Endothelial cell of umbilical vein (primary cell): ENCODE data around the gene FLT1. TPM values are rescaled to one million over a fixed set of nuclear protein-coding genes. Genes with fewer than 3 reads are reported as not detected.

ENCODE experiments used
- BruUV-seq: library from RNA; stranded (reverse); fragments of 400-500 nt; replicated peaks from 2 replicates; lab custom pipeline; 2021; lab: Mats Ljungman, UMichigan
- CTCF ChIA-PET: fragments of 300-600, 350-600 bp; sonication (Branson Sonifier 250); formaldehyde crosslinking; loops from one replicate; lab custom pipeline; 2021; ENCODE audit warnings: antibody characterized with exemption, inconsistent platforms; lab: Charles Lee
- POLR2A ChIA-PET: fragments of 300-600, 350-600 bp; sonication (Branson Sonifier 250); formaldehyde crosslinking; loops from one replicate; lab custom pipeline; 2021; ENCODE audit warnings: antibody characterized with exemption, inconsistent platforms; lab: Charles Lee
- DNase-seq: peaks from one replicate; pipeline ENCODE4 v3.0.0-alpha.2; 2011; ENCODE audit warnings: low read depth, low spot score
- FAIRE-seq: peaks from 2 replicates; lab custom pipeline; 2011; peaks lifted over from hg19 to GRCh38; lab: Jason Lieb, UNC
- H2AFZ ChIP-seq: 2 replicates; pipeline ENCODE4 v1.6.0; 2012; ENCODE audit warnings: low read depth, low read length, control low read depth, inconsistent platforms
- H3K27ac ChIP-seq: 2 replicates; pipeline ENCODE4 v1.5.1; 2011; ENCODE audit warnings: low read depth, mild to moderate bottlenecking, control low read depth, low read length, moderate library complexity; ENCODE audit not compliant: insufficient read depth
- H3K27me3 ChIP-seq, 2 experiments: 2 replicates each; pipeline versions ENCODE4 v1.6.0 to v1.6.1; 2011; ENCODE audit warnings: low read length in 2 of 2, mixed read lengths in 1 of 2; ENCODE audit not compliant: control insufficient read depth in 2 of 2, insufficient read depth in 2 of 2
- H3K36me3 ChIP-seq, 2 experiments: 2 replicates in 1 of 2; 3 replicates in 1 of 2; pipeline ENCODE4 v1.5.1; 2011; ENCODE audit warnings: low read length in 2 of 2, mild to moderate bottlenecking in 1 of 2, moderate library complexity in 1 of 2; ENCODE audit not compliant: control insufficient read depth in 2 of 2, insufficient read depth in 2 of 2; ENCODE audit errors: extremely low read depth in 1 of 2
- H3K4me1 ChIP-seq: 3 replicates; pipeline ENCODE4 v1.5.1; 2011; ENCODE audit warnings: mild to moderate bottlenecking, low read length; ENCODE audit not compliant: control insufficient read depth, insufficient read depth; ENCODE audit errors: extremely low read depth
- H3K4me2 ChIP-seq: 2 replicates; pipeline ENCODE4 v1.6.1; 2011; ENCODE audit warnings: low read length, control low read depth, mixed read lengths; ENCODE audit not compliant: insufficient read depth
- H3K4me3 ChIP-seq, 3 experiments: fragments of 200-600 bp in 1 of 3; sonication (generic), shearing (Covaris generic) in 1 of 3; replicated peaks in 1 of 3; 2 replicates each; pipeline ENCODE4 v1.5.1; 2011 to 2016; ENCODE audit warnings: control low read depth in 3 of 3, low read length in 3 of 3, mild to moderate bottlenecking in 2 of 3, inconsistent platforms in 1 of 3, low read depth in 1 of 3, moderate library complexity in 1 of 3; ENCODE audit not compliant: insufficient read depth in 1 of 3
- H3K79me2 ChIP-seq: 2 replicates; pipeline ENCODE4 v1.6.0; 2012; ENCODE audit warnings: low read length, inconsistent platforms; ENCODE audit not compliant: control insufficient read depth, insufficient read depth
- H3K9ac ChIP-seq: replicated peaks from 2 replicates; pipeline ENCODE3; 2011; ENCODE audit warnings: low read length, control low read depth; ENCODE audit not compliant: insufficient read depth; ENCODE audit errors: extremely low read depth
- H3K9me1 ChIP-seq: replicated peaks from 3 replicates; pipeline ENCODE4 v1.6.0; 2011; ENCODE audit warnings: mild to moderate bottlenecking, low read length; ENCODE audit not compliant: control insufficient read depth, insufficient read depth; ENCODE audit errors: extremely low read depth
- H3K9me3 ChIP-seq: replicated peaks from 2 replicates; pipeline ENCODE4 v1.5.1; 2012; ENCODE audit warnings: low read length, inconsistent platforms; ENCODE audit not compliant: control insufficient read depth, insufficient read depth
- H4K20me1 ChIP-seq: replicated peaks from 2 replicates; pipeline ENCODE3; 2011; ENCODE audit warnings: mild to moderate bottlenecking, low read length; ENCODE audit not compliant: control insufficient read depth, insufficient read depth; ENCODE audit errors: extremely low read depth
- EZH2 ChIP-seq: IDR thresholded peaks from 2 replicates; pipeline ENCODE4 v1.6.1; 2012; ENCODE audit warnings: borderline replicate concordance, low read depth, mild to moderate bottlenecking, moderate library complexity, low read length, inconsistent platforms; ENCODE audit not compliant: severe bottlenecking
- FOS ChIP-seq: IDR thresholded peaks from 2 replicates; pipeline ENCODE4 v1.6.1; 2011; ENCODE audit warnings: mild to moderate bottlenecking, low read length, moderate library complexity, borderline replicate concordance; ENCODE audit not compliant: insufficient read depth
- GATA2 ChIP-seq: IDR thresholded peaks from 2 replicates; pipeline ENCODE4 v1.7.0; 2011; ENCODE audit warnings: low read depth, mild to moderate bottlenecking, moderate library complexity, mixed read lengths, low read length; ENCODE audit not compliant: insufficient read length, insufficient read depth
- JUN ChIP-seq: IDR thresholded peaks from 2 replicates; pipeline ENCODE4 v1.6.1; 2011; ENCODE audit warnings: borderline replicate concordance, low read depth; ENCODE audit not compliant: insufficient read length, insufficient read depth
- POLR2A ChIP-seq: IDR thresholded peaks from 2 replicates; pipeline ENCODE4 v1.6.1; 2012; ENCODE audit warnings: low read depth, mild to moderate bottlenecking, control low read depth, low read length
- POLR2AphosphoS5 ChIP-seq: IDR thresholded peaks from 2 replicates; pipeline ENCODE4 v1.6.1; 2012; ENCODE audit warnings: low read depth, mild to moderate bottlenecking, control low read depth, low read length, moderate library complexity; ENCODE audit not compliant: insufficient read depth
- dilution Hi-C: fragments of 300-500 bp; cut with MboI; formaldehyde crosslinking; loops from one replicate; pipeline ENCODE4 v1.15.0; 2019; ENCODE audit warnings: low sequenced_read_pairs; ENCODE audit not compliant: extremely low pct_ligation_motif_present
- intact Hi-C: fragments of 100-400 bp; cut with micrococcal nuclease; formaldehyde crosslinking; loops from one replicate; pipeline ENCODE4 v1.10.0; 2022
- polyA plus RNA-seq, 4 experiments: library from polyadenylated mRNA; depleted of rRNA in 3 of 4; stranded (reverse) in 3 of 4; unstranded in 1 of 4; fragments of >200 nt; gene quantifications; 2 replicates each; pipeline versions ENCODE4 v1.2.1 to v1.2.3, GENCODE V29; 2011 to 2012; ENCODE audit warnings: missing spikeins in 1 of 4
- total RNA-seq: library from RNA; stranded (reverse); gene quantifications from 2 replicates; pipeline ENCODE4 v1.2.3, GENCODE V29; 2021
- TF ChIP-seq, protein P1 (sequence below): IDR thresholded peaks from 2 replicates; pipeline ENCODE4 v1.6.1; 2011; ENCODE audit not compliant: insufficient read depth, insufficient read length

The FLT1 gene
- total and polyA plus RNA-seq, 2 donors (not counting 3 experiments of a cell fraction or from before 2014, with no cell fraction given), result 16.0 to 104 TPM

DNA sequence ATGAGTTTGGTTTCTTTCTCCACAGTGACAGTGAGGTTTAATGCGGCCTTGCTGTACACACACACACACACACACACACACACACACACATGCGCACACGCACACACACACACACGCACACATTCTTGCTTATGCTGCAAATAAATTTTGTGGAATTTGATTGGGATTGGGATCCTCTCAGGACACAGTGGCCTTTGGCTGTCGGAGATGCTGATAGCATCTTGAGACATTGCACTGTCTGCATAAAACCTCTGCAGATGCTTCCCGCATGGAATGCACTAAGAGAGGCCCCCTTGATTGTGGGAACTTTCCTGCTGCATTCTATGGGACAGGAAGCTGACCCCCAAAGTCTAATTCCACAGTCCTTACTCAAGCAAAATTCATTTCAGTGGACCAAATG is 145.6 kb downstream of the FLT1 start:
- H3K9me1 ChIP-seq, result no peaks in the 10 kb centered on the region
- no peak for TF ChIP-seq EZH2
- TF ChIP-seq POLR2A, result no peak
- TF ChIP-seq, protein P1, sequence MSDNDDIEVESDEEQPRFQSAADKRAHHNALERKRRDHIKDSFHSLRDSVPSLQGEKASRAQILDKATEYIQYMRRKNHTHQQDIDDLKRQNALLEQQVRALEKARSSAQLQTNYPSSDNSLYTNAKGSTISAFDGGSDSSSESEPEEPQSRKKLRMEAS, result no peak
- no peak for TF ChIP-seq GATA2
- TF ChIP-seq JUN, result no peak
- TF ChIP-seq POLR2AphosphoS5, result no peak
- no peak for TF ChIP-seq FOS
- H3K79me2 ChIP-seq, result no peaks in the 10 kb centered on the region
- no peaks in the 10 kb centered on the region for H3K9me3 ChIP-seq
- DNase-seq (no peak), FAIRE-seq (no peak)
- no peak overlapping the region for H2AFZ ChIP-seq
- CTCF ChIA-PET, result interaction anchor here (1.3 kb wide), 1 partner anchor 12 kb away, joined by 3 read pairs; no protein-coding TSS in a partner anchor
- no peaks in the 10 kb centered on the region for H4K20me1 ChIP-seq
- H3K27ac ChIP-seq, result no peak overlapping the region
- dilution Hi-C loops (no loop called here), intact Hi-C loops (no loop called here)
- no peak overlapping the region for H3K9ac ChIP-seq
- BruUV-seq, result no TSS peak
- POLR2A ChIA-PET, result no interaction called here
- no peaks in the 10 kb centered on the region for H3K36me3 ChIP-seq
- no peaks in the 10 kb centered on the region for H3K27me3 ChIP-seq
- peaks cover 46% of the 10 kb centered on the region for H3K4me1 ChIP-seq
- H3K4me3 ChIP-seq, result no peak overlapping the region
- no peak overlapping the region for H3K4me2 ChIP-seq
